Muscle layer of colon (tissue), 2 donors: ENCODE measurements around the gene CDIP1.

Source experiments
- H3K27ac ChIP-seq: one replicate; pipeline ENCODE4 v1.7.0; 2013; ENCODE audit warnings: low read depth, mild to moderate bottlenecking, low read length, moderate library complexity
- H3K27me3 ChIP-seq, 2 donors: one replicate each; pipeline ENCODE4 v1.7.0; 2013; ENCODE audit warnings: low read length in 2 of 2, mild to moderate bottlenecking in 2 of 2; ENCODE audit not compliant: insufficient read depth in 2 of 2, control insufficient read depth in 1 of 2
- H3K36me3 ChIP-seq: one replicate; pipeline ENCODE4 v1.7.0; 2013; ENCODE audit warnings: mild to moderate bottlenecking, low read length; ENCODE audit not compliant: insufficient read depth
- H3K4me1 ChIP-seq: one replicate; pipeline ENCODE4 v1.7.0; 2013; ENCODE audit warnings: mild to moderate bottlenecking, low read length; ENCODE audit not compliant: insufficient read depth
- H3K4me3 ChIP-seq, 2 donors: one replicate each; pipeline ENCODE4 v1.7.0; 2013; ENCODE audit warnings: low read length in 2 of 2, low read depth in 1 of 2, mild to moderate bottlenecking in 1 of 2, moderate library complexity in 1 of 2
- H3K9ac ChIP-seq: one replicate; pipeline ENCODE4 v1.7.0; 2013; ENCODE audit warnings: low read length
- H3K9me3 ChIP-seq: one replicate; pipeline ENCODE4 v1.7.0; 2013; ENCODE audit warnings: mild to moderate bottlenecking, low read length
- donor health status: abdominal sarcoma.
- donor health status: Adenocarcinoma of cecum.

Gene CDIP1

DNA sequence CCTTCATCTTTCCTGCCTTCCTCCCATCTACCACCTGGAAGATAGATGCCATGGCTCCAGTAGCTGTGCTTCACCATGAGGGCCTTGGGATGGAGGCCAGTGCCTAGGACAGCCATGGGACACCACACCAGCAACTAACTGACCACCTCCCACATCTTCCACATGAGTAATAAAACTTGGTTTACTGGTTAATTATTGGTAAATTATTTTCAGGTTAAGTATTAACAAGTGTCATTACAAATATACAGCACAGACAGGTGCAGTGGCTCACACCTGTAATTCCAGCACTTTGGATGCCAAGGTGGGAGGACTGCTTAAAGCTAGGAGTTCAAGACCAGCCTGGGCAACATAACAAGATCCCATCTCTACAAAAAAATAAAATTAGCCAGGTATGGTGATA lies 14.0 kb downstream of the CDIP1 start:
- Histone ChIP-seq H3K27ac (no peak overlapping the region), H3K9me3 (no peaks in the 10 kb centered on the region), H3K4me1 (peaks cover 11% of the 10 kb centered on the region)

DNA sequence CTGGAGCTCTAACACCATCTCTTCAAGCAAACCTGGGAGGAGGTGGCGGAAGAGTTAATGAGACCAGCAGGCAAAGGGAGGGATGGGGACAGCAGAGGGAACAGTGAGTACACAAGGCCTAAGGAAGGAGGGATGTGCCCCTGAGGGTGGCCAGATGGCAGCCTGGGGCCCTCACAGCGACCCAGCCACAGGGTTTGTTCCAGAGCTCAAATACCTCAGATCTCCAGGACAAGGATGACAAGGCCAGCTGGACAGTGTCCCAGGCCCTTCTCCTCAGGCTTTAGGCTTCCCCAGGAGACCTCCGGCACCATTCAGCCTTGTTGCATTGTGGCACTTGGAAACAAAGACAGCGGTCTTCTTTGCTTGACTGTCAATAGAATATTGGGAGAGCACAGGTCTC lies 14.9 kb downstream of the CDIP1 start:
- Histone ChIP-seq H3K36me3 (no peaks in the 10 kb centered on the region), H3K27me3 (no peaks in the 10 kb centered on the region), H3K9me3 (no peaks in the 10 kb centered on the region), H3K4me1 (peaks cover 4% of the 10 kb centered on the region), H3K4me3 (no peak overlapping the region), H3K9ac (no peak overlapping the region), H3K27ac (no peak overlapping the region)

More for the DNA sequence above, 14.0 kb downstream of the CDIP1 start:
- H3K4me3 ChIP-seq = no peak overlapping the region
- no peak overlapping the region for H3K9ac ChIP-seq
- H3K27me3 ChIP-seq = no peaks in the 10 kb centered on the region
- no peaks in the 10 kb centered on the region for H3K36me3 ChIP-seq

DNA sequence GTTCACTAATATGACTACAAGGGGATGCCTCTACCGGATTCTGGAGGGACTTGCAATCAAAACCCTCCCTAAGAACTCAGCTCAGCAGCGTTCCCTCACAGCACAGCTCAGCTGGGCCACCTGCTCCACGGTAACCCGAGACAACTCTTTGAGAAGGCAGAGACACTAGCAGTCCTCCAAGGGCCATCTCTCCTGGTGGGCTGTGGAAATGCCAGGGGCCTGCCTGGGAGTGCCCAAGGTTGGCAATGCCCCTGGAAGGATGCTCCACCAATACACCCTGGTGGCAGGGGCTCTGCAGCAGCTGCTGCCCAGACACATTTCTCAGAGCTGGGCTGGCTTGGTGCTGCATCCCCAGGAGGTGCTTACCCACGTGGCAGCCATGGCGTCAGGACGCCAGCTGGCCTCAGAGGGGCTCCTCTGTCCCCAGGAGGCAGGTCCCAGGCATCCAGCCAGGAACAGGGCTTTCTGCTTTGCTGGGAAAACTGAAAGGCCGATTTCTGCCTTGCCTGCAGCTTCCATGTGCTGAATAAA lies 16.5 kb downstream of the CDIP1 start:
- H3K27ac ChIP-seq = no peak overlapping the region
- H3K9me3 ChIP-seq = no peaks in the 10 kb centered on the region
- peaks cover 5% of the 10 kb centered on the region for H3K4me1 ChIP-seq
- no peak overlapping the region for H3K4me3 ChIP-seq
- no peaks in the 10 kb centered on the region for H3K27me3 ChIP-seq
- H3K9ac ChIP-seq = no peak overlapping the region
- no peaks in the 10 kb centered on the region for H3K36me3 ChIP-seq

DNA sequence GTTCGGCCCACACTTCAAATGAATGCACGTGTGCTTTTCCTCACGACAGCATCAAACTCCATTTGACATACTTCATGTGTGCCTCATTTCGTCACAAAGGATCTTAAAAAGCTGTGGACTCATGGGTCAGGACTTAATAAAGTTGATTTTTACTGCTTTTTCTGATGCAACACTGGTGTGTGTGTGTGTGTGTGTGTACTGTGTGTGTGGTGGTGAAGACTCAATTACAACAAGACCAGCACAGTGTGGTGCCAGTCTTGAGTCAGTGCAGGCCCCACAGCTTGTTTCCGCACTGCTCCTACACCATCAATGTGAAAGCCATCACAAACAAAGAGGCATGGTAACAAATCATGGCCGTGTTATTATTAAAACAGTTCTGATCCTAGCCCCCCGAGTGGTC lies 17.7 kb downstream of the CDIP1 start:
- Histone ChIP-seq H3K4me3 (no peak overlapping the region), H3K27me3 (no peaks in the 10 kb centered on the region), H3K9ac (no peak overlapping the region), H3K27ac (no peak overlapping the region), H3K36me3 (no peaks in the 10 kb centered on the region), H3K9me3 (no peaks in the 10 kb centered on the region), H3K4me1 (peaks cover 14% of the 10 kb centered on the region)

DNA sequence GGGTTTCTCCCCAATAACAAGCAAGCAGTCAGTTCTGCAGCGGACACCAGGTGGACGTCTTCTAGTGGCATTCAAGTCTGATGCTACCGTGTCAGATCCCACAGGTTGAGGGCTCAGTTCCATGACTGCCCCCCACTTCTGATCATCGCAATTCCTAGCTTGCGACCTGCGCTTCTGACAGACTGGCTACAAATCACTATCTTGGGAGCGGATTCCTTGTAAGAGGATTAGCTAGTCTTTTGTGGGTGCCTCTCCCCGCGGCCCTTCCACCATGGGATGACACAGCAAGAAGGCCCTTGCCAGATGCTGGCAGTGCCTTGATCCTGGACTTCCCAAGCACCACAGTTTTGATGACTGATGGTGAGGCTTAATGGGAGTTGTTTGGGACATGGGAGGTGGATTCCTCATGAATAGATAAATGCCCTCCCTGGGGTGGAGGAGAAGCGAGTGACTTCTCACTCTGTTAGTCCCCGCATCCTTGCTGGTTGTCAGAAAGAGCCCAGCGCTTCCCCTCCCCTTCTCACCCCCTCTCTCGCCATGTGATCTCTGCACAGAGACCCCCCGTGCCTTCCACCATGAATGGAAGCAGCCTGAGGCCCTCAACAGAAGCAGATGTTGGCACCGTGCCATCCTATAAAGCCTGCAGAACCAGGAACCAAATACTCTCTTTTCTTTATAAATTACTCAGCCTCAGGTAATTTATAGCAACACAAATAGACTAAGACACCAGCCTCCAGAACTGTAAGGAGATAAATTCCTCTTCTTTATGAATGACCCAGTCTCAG lies 19.1 kb downstream of the CDIP1 start:
- Histone ChIP-seq H3K4me3 (no peak overlapping the region), H3K36me3 (no peaks in the 10 kb centered on the region), H3K27me3 (no peaks in the 10 kb centered on the region), H3K27ac (no peak overlapping the region), H3K4me1 (peaks cover 24% of the 10 kb centered on the region), H3K9me3 (no peaks in the 10 kb centered on the region), H3K9ac (no peak overlapping the region)

DNA sequence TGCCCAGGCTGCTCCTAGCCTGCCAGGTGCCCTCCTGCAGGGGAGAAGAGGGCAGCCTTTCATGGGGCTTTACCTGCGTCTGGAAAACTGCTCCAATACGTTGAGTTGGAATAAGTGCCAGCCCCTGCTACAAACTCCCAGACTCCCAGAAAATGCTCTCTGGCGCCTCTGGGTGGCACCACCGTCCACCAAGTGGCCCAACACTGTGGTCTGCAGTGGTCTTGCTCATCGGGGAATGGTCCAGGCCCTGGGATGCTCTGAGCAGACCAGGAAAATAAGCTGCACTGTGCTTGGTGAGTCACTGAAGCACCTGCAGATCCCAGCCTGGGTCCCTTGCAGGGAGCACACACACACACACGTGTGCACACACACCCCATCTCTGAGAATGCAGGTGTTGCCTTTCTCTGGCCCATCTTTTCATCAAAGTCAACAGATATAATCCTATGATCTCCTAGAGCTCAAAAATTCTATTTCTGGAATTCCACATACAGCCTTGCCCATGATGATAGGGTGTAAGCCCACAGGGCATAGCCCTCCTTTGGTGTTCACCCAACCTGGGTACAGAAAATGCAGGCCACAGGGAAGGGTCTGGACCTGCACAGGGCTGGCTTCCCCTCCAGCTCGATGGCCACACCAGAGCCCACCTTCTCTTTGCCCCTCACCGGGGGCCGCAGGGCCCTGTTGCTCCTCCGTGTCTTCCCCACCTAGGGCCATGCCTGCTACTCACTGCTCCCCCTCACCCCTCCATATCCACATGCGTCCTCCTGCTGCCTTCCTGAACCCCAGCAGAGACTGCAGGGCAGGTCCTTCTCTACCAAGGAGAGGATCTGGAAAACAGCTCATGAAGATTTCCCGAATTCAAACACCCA lies 20.5 kb downstream of the CDIP1 start:
- Histone ChIP-seq H3K4me1 (peaks cover 30% of the 10 kb centered on the region), H3K9ac (no peak overlapping the region), H3K4me3 (no peak overlapping the region), H3K36me3 (no peaks in the 10 kb centered on the region), H3K27me3 (no peaks in the 10 kb centered on the region), H3K9me3 (no peaks in the 10 kb centered on the region), H3K27ac (no peak overlapping the region)

DNA sequence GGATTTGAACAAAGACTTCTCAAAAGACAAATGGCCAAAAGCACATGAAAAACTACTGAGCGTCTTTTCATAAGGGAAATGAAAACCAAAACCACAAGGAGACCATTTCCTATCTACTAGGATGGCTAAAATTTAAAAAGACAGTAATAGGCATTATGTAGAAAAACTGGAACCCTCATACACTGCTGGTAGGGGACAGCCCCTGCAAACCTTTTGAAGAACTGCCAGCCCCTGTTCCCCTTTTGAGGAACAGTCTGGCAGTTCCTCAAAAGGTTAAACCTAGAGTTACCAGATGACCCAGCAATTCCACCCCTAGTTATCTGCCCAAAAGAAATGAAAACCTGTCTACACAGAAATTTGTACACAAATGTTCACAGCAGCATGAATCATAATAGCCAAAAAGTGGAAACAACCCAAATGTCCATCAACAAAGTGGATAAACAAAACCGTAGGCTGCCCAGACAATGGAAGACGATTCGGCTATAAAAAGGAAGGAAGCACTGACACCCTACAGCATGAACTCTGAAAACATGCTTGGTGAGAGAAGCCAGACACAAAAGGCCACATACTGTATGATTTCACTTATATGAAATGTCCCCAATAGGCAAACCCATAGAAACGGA lies 22.9 kb downstream of the CDIP1 start:
- no peak overlapping the region for H3K4me3 ChIP-seq
- H3K9me3 ChIP-seq = no peaks in the 10 kb centered on the region
- no peak overlapping the region for H3K27ac ChIP-seq
- peaks cover 16% of the 10 kb centered on the region for H3K36me3 ChIP-seq
- no peak overlapping the region for H3K9ac ChIP-seq
- peaks cover 37% of the 10 kb centered on the region for H3K4me1 ChIP-seq
- H3K27me3 ChIP-seq = no peaks in the 10 kb centered on the region

DNA sequence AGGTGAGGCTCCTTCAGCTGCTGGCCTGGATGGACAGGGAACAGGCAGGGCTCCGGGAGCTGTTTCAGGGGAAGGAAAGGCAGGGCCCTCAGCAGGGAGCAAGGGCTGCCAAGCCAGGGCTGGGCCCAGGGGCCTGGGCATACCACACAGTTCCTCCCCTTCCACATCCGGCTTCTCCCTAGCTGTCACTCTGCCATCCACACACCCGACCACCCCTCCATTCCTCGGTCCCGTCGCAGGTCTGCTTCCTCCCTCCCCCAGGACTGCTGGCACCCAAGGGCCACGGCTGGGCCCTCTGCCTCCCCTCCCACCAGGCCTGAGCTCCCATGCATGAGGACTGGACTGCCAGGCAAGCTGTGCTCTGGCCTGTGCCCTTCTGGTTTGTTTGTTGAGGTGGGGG lies 24.0 kb downstream of the CDIP1 start:
- Histone ChIP-seq H3K9ac (no peak overlapping the region), H3K36me3 (peaks cover 23% of the 10 kb centered on the region), H3K4me1 (peaks cover 37% of the 10 kb centered on the region), H3K9me3 (no peaks in the 10 kb centered on the region), H3K27ac (no peak overlapping the region), H3K27me3 (no peaks in the 10 kb centered on the region), H3K4me3 (no peak overlapping the region)

DNA sequence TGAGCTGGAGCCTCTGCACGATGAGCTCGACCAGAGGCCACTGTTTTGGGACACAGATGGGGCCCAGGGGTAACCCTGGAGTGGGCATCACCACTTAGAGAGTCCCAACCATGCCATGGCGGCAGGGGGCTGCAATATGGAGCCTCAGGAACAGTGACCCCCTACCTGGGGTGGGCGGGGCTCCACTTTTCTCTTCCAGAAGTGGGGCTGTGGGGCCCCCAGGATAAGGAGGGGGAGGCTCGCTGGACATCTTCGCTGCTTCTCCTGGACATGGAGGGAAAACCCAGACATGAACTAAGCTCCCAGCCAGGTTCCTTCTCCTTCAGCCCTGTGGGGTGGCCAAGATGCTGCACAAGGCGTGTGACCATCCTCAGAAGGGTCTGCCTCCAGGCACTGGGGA lies 24.7 kb downstream of the CDIP1 start:
- H3K27me3 ChIP-seq = no peaks in the 10 kb centered on the region
- H3K4me3 ChIP-seq = no peak overlapping the region
- peaks cover 29% of the 10 kb centered on the region for H3K36me3 ChIP-seq
- H3K9me3 ChIP-seq = no peaks in the 10 kb centered on the region
- H3K9ac ChIP-seq = no peak overlapping the region
- peaks cover 37% of the 10 kb centered on the region for H3K4me1 ChIP-seq
- H3K27ac ChIP-seq = no peak overlapping the region

DNA sequence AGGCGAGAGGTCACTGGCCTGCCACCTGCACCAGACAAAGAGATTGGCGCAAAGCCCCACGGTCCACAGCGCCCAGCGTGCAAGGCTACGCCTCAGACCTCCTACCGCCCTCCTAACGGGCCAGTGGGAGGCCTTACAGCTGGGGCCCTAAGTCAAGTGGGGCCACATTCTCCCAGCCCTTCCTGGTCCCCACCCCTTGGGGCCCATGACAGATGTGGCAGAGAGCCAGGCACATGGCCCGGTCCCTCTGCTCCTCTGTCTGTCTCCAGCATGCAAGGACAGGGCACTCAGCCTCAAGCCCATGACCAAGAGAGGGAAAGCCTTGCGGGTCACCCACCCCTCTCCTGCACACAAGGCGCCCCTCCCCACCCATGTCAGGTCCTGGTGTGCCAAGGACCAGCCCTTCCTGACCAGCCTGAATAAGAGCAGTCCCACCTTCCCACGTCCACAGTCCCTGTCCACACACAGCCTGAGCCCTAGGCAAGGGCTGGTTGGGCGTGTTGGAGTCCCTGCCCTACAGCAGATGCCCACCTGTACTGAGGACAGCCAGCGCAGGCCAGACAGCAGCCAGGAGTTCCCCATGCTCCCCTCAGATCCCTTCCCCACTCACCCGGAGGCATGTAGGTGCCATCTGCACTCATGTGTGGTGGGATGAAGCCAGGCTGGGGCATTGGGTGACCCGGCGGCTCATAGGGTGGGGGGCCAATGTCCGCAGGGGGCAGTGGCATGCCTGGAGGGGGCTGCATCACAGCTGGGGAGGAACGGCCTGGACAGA lies 25.3 kb downstream of the CDIP1 start:
- H3K27me3 ChIP-seq = no peaks in the 10 kb centered on the region
- H3K36me3 ChIP-seq = peaks cover 35% of the 10 kb centered on the region
- H3K9me3 ChIP-seq = no peaks in the 10 kb centered on the region
- H3K27ac ChIP-seq = no peak overlapping the region
- H3K9ac ChIP-seq = no peak overlapping the region
- peaks cover 37% of the 10 kb centered on the region for H3K4me1 ChIP-seq
- no peak overlapping the region for H3K4me3 ChIP-seq

DNA sequence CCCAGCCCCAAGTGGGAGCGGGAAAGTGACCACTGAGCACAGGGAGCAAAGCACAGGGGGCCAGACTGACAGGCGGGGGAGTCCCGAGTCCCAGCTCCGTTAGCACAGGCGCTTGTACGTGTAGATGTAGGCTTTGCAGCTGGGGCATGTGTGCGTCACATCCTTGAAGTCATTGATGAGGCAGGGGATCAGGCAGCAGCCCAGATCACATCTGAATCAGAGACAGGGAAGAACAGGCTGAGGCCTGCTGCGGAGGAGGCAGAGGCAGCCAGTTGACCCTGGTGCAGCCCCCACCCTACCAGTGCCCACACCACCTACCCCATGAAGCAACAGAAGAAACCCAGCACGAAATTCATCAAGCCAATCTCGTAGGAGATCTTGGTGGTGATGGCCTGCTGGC lies 26.1 kb downstream of the CDIP1 start:
- Histone ChIP-seq H3K36me3 (peaks cover 43% of the 10 kb centered on the region), H3K27ac (no peak overlapping the region), H3K4me1 (peaks cover 37% of the 10 kb centered on the region), H3K27me3 (no peaks in the 10 kb centered on the region), H3K4me3 (no peak overlapping the region), H3K9me3 (no peaks in the 10 kb centered on the region), H3K9ac (no peak overlapping the region)
